ENCODE data around the gene CELA2A. TPM values are rescaled to one million over a fixed set of nuclear protein-coding genes. Genes with fewer than 3 reads are reported as not detected.
"Not testable (repeated sequence)": the region's sequence is repeated elsewhere in the genome, so short reads cannot be mapped to it uniquely, and the experiment has no call there.

The CELA2A gene
- total RNA-seq, 2 donors from 2014 or later: 3.6 TPM; not detected in 1

- Histone ChIP-seq H3K27ac (no peak overlapping the region), H3K4me1 (no peaks in the 10 kb centered on the region), H3K9me3 (no peaks in the 10 kb centered on the region), H3K27me3 (no peaks in the 10 kb centered on the region), H3K4me3 (no peak overlapping the region), H3K36me3 (no peaks in the 10 kb centered on the region), H3K9ac (ENCODE audit: low read depth in 2 of 2, low read length in 2 of 2) (no peak overlapping the region)
- no peak for TF ChIP-seq CTCF (IDR thresholded peaks at IDR 0.05)
- DNase-seq: no peak
- intact Hi-C loops (cut with DNase I): no loop called here
These were observed 3.5 kb upstream of the CELA2A start for GRCh38 chr1:15452866-15453571.

- no peak overlapping the region for H3K4me3 ChIP-seq
- H3K9ac ChIP-seq (ENCODE audit: low read depth in 2 of 2, low read length in 2 of 2): no peak overlapping the region
- H3K27me3 ChIP-seq: no peaks in the 10 kb centered on the region
- no peaks in the 10 kb centered on the region for H3K36me3 ChIP-seq
- no peaks in the 10 kb centered on the region for H3K9me3 ChIP-seq
- DNase-seq: no peak
- H3K27ac ChIP-seq: no peak overlapping the region
- H3K4me1 ChIP-seq: no peaks in the 10 kb centered on the region
- intact Hi-C loops (cut with DNase I): no loop called here
- TF ChIP-seq CTCF (IDR thresholded peaks at IDR 0.05): no peak
These were observed 2.8 kb upstream of the CELA2A start for GRCh38 chr1:15453734-15454133.

GRCh38 chr1:15454256-15454655, 2.3 kb upstream of the CELA2A start:
- Histone ChIP-seq H3K9me3 (no peaks in the 10 kb centered on the region), H3K9ac (ENCODE audit: low read depth in 2 of 2, low read length in 2 of 2) (no peak overlapping the region), H3K36me3 (no peaks in the 10 kb centered on the region), H3K4me1 (no peaks in the 10 kb centered on the region), H3K27ac (no peak overlapping the region), H3K4me3 (no peak overlapping the region), H3K27me3 (no peaks in the 10 kb centered on the region)
- intact Hi-C loops (cut with DNase I): no loop called here
- no peak for DNase-seq
- no peak for TF ChIP-seq CTCF (IDR thresholded peaks at IDR 0.05)

GRCh38 chr1:15455522-15455921, 1.0 kb upstream of the CELA2A start:
- Histone ChIP-seq H3K4me3 (no peak overlapping the region), H3K27me3 (no peaks in the 10 kb centered on the region), H3K4me1 (no peaks in the 10 kb centered on the region), H3K27ac (no peak overlapping the region), H3K9me3 (no peaks in the 10 kb centered on the region), H3K9ac (ENCODE audit: low read depth in 2 of 2, low read length in 2 of 2) (no peak overlapping the region), H3K36me3 (no peaks in the 10 kb centered on the region)
- TF ChIP-seq CTCF (IDR thresholded peaks at IDR 0.05): no peak
- no peak for DNase-seq
- intact Hi-C loops (cut with DNase I): no loop called here

- H3K4me3 ChIP-seq: no peak overlapping the region
- H3K36me3 ChIP-seq: no peaks in the 10 kb centered on the region
- no peak overlapping the region for H3K9ac ChIP-seq (ENCODE audit: low read depth in 2 of 2, low read length in 2 of 2)
- no peaks in the 10 kb centered on the region for H3K27me3 ChIP-seq
- no peak overlapping the region for H3K27ac ChIP-seq
- DNase-seq: no peak
- no peaks in the 10 kb centered on the region for H3K4me1 ChIP-seq
- no peak for TF ChIP-seq CTCF (IDR thresholded peaks at IDR 0.05)
- intact Hi-C loops (cut with DNase I): no loop called here
- H3K9me3 ChIP-seq: no peaks in the 10 kb centered on the region
These were observed 1.1 kb downstream of the CELA2A start for GRCh38 chr1:15457585-15457984.

GRCh38 chr1:15458388-15458787, 1.9 kb downstream of the CELA2A start:
- H3K9ac ChIP-seq (ENCODE audit: low read depth in 2 of 2, low read length in 2 of 2); H3K27me3 ChIP-seq; H3K9me3 ChIP-seq; H3K36me3 ChIP-seq; DNase-seq; H3K4me1 ChIP-seq; H3K27ac ChIP-seq; intact Hi-C loops (cut with DNase I); H3K4me3 ChIP-seq: not testable (repeated sequence)
